HepG2 (cell line): ENCODE measurements around the gene CMIP. TPM values are rescaled to one million over a fixed set of nuclear protein-coding genes. Genes with fewer than 3 reads are reported as not detected.
A peak's percentile ranks its signal among the peaks of the same experiment; 100 is the strongest.

Experiments
- ARID4A ChIP-seq: sonication (generic); formaldehyde crosslinking; IDR thresholded peaks from 2 replicates; pipeline ENCODE4 v1.5.0; 2020; ENCODE audit warnings: mild to moderate bottlenecking, missing genetic modification reagents, borderline replicate concordance
- ATM ChIP-seq: fragments of 450-650 bp; IDR thresholded peaks from 2 replicates; pipeline ENCODE4 v1.7.1; 2017; ENCODE audit warnings: mild to moderate bottlenecking, borderline replicate concordance
- DDIT3 ChIP-seq: sonication (generic); formaldehyde crosslinking; IDR thresholded peaks from 2 replicates; pipeline ENCODE4 v1.4.0; 2020; ENCODE audit warnings: mild to moderate bottlenecking, missing genetic modification reagents
- FOSL2 ChIP-seq: sonication (generic); formaldehyde crosslinking; IDR thresholded peaks from 2 replicates; pipeline ENCODE4 v1.4.0; 2020; ENCODE audit warnings: missing genetic modification reagents
- JUNB ChIP-seq: sonication (generic); formaldehyde crosslinking; IDR thresholded peaks from 2 replicates; pipeline ENCODE4 v1.8.0; 2022; ENCODE audit warnings: missing genetic modification reagents, mild to moderate bottlenecking, borderline replicate concordance
- POLR2A ChIP-seq, 2 experiments: IDR thresholded peaks; 2 replicates each; pipeline ENCODE4 v1.6.1; 2011; ENCODE audit warnings: low read depth in 2 of 2, low read length in 2 of 2, mild to moderate bottlenecking in 1 of 2, moderate library complexity in 1 of 2; ENCODE audit not compliant: insufficient read depth in 1 of 2
- ZBTB43 ChIP-seq: sonication (generic); formaldehyde crosslinking; conservative IDR thresholded peaks from 2 replicates; pipeline ENCODE4 v1.4.0; 2020; ENCODE audit warnings: missing genetic modification reagents
- ZNF280B ChIP-seq: sonication (generic); formaldehyde crosslinking; IDR thresholded peaks from 2 replicates; pipeline ENCODE4 v1.5.0; 2020; ENCODE audit warnings: missing genetic modification reagents, mild to moderate bottlenecking, borderline replicate concordance
- ZNF629 ChIP-seq: sonication (generic); formaldehyde crosslinking; conservative IDR thresholded peaks from 2 replicates; pipeline ENCODE4 v1.5.0; 2020; ENCODE audit warnings: missing genetic modification reagents
- ZSCAN22 ChIP-seq: sonication (generic); formaldehyde crosslinking; IDR thresholded peaks from 2 replicates; pipeline ENCODE4 v1.4.0; 2020; ENCODE audit warnings: mild to moderate bottlenecking, missing genetic modification reagents
- polyA plus RNA-seq, 8 experiments: library from polyadenylated mRNA; depleted of rRNA in 3 of 8; stranded (reverse) in 7 of 8; unstranded in 1 of 8; fragments of >200 nt; fragmentation: Illumina TruSeq in 4 of 8; extraction: Trizol in 4 of 8; gene quantifications; 2 replicates each; pipeline versions ENCODE4 v1.2.1 to v1.2.3, GENCODE V29; 2011 to 2016; ENCODE audit warnings: low read depth in 4 of 8, missing spikeins in 1 of 8, mixed read lengths in 1 of 8; ENCODE audit not compliant: insufficient read depth in 1 of 8
- total RNA-seq, 5 experiments: library from RNA; depleted of rRNA; stranded (reverse); fragments of >200 nt; fragmentation: Illumina TruSeq; extraction: Trizol; gene quantifications; 2 replicates each; pipeline ENCODE4 v1.2.3, GENCODE V29; 2016; ENCODE audit warnings: low read depth in 1 of 5

CMIP gene
- total and polyA plus RNA-seq, 2 of the 13 experiments (the other 11 are each of a cell fraction or from before 2014, with no cell fraction given), result 10.9 to 18.1 TPM

- no peak for TF ChIP-seq ARID4A (CRISPR knock-in tag)
- peak; percentile 93 for TF ChIP-seq ZNF629 (CRISPR knock-in tag)
- 0 out of 4 replicates have a peak, but pooled peaks of 1 of the 2 experiments have one; percentile 23 for TF ChIP-seq POLR2A (IDR thresholded peaks at IDR 0.05; ENCODE audit: insufficient read depth in 1 of 2, low read depth in 2 of 2, low read length in 2 of 2)
- peak; percentile 25; the same call in 1 of the 2 replicates for TF ChIP-seq ZNF280B (CRISPR knock-in tag)
- no peak for TF ChIP-seq JUNB (CRISPR knock-in tag)
- TF ChIP-seq ZBTB43 (CRISPR knock-in tag), result no peak
- no peak for TF ChIP-seq ZSCAN22 (CRISPR knock-in tag)
- TF ChIP-seq DDIT3 (CRISPR knock-in tag), result no peak
- no peak for TF ChIP-seq ATM
- TF ChIP-seq FOSL2 (CRISPR knock-in tag), result 0 out of 2 replicates have a peak, but pooled peaks have one; percentile 12
These were observed 41.4 kb downstream of the CMIP start (continued) for GRCh38 chr16:81485824-81486539.
